Gastrocnemius medialis (tissue), 4 donors: Measurements from ENCODE around the gene TGFBR2.

Experiments
- POLR2A ChIP-seq, 2 donors: fragments of 450-650 bp; IDR thresholded peaks; one replicate each; pipeline ENCODE4 v1.6.1; 2017; ENCODE audit warnings: antibody characterized with exemption in 2 of 2, mild to moderate bottlenecking in 2 of 2, moderate library complexity in 2 of 2
- TF ChIP-seq, protein P1 (sequence below), 5 experiments: fragments of 450-650 bp in 3 of 5; fragments of 200-600 bp in 2 of 5; sonication (generic) in 2 of 5; IDR thresholded peaks in 4 of 5; conservative IDR thresholded peaks in 1 of 5; 1 replicate in 4 of 5; 2 replicates in 1 of 5; pipeline ENCODE4 v1.5.1; 2016 to 2019; ENCODE audit warnings: antibody characterized with exemption in 5 of 5, mild to moderate bottlenecking in 3 of 5, moderate library complexity in 3 of 5

DNA sequence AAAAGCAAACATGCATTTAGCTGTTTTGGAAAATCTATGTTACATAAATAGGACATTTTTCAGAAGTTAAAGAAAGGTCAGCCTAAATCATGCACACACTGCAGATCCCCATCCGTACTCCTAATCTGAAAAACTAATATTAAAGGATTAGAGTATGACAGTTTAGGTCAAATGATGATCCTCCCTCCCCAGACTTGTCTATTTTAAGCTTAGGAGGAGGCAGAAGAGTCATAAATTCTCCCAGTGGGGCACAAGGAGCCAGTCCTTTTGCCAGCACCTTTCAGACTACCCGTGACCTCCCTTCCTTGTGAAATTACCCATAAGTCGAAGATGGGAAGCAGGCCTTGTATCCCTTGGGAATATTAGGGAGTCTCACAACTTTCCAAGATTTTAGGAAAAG, 78.0 kb downstream of the TGFBR2 start:
- TF ChIP-seq POLR2A (IDR thresholded peaks at IDR 0.05): no peak
- TF ChIP-seq, protein P1, sequence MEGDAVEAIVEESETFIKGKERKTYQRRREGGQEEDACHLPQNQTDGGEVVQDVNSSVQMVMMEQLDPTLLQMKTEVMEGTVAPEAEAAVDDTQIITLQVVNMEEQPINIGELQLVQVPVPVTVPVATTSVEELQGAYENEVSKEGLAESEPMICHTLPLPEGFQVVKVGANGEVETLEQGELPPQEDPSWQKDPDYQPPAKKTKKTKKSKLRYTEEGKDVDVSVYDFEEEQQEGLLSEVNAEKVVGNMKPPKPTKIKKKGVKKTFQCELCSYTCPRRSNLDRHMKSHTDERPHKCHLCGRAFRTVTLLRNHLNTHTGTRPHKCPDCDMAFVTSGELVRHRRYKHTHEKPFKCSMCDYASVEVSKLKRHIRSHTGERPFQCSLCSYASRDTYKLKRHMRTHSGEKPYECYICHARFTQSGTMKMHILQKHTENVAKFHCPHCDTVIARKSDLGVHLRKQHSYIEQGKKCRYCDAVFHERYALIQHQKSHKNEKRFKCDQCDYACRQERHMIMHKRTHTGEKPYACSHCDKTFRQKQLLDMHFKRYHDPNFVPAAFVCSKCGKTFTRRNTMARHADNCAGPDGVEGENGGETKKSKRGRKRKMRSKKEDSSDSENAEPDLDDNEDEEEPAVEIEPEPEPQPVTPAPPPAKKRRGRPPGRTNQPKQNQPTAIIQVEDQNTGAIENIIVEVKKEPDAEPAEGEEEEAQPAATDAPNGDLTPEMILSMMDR (IDR thresholded peaks at IDR 0.05 in 4 of 5, conservative IDR thresholded peaks at IDR 0.05 in 1 of 5): no peak
